ENCODE measurements around the gene MACROD2.

MACROD2 gene

DNA sequence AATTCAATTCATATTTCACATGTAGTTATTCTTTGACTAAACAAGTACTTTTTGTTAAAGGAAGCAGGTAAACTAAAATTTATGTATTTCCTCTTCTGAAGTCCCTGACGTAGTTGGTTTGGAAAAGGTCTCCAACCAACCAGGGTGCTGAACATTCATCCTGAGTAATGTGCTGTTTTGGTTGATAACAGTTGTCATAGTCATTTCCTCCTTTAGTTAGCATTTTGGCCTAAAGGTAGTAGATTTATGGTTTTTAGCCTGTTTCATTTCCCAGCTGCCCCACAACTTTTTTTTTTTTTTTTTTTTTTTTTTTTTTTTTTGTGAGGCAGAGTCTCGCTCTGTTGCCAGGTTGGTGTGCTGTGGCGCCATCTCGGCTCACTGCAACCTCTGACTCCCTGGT is 724.9 kb downstream of the MACROD2 start:
- TF ChIP-seq, protein P1, sequence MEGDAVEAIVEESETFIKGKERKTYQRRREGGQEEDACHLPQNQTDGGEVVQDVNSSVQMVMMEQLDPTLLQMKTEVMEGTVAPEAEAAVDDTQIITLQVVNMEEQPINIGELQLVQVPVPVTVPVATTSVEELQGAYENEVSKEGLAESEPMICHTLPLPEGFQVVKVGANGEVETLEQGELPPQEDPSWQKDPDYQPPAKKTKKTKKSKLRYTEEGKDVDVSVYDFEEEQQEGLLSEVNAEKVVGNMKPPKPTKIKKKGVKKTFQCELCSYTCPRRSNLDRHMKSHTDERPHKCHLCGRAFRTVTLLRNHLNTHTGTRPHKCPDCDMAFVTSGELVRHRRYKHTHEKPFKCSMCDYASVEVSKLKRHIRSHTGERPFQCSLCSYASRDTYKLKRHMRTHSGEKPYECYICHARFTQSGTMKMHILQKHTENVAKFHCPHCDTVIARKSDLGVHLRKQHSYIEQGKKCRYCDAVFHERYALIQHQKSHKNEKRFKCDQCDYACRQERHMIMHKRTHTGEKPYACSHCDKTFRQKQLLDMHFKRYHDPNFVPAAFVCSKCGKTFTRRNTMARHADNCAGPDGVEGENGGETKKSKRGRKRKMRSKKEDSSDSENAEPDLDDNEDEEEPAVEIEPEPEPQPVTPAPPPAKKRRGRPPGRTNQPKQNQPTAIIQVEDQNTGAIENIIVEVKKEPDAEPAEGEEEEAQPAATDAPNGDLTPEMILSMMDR (conservative IDR thresholded peaks at IDR 0.05; ENCODE audit: low read length) = no peak
- DNase-seq (ENCODE audit: low read depth) = no peak
- no peak overlapping the region for H3K4me3 ChIP-seq (ENCODE audit: low read length)

DNA sequence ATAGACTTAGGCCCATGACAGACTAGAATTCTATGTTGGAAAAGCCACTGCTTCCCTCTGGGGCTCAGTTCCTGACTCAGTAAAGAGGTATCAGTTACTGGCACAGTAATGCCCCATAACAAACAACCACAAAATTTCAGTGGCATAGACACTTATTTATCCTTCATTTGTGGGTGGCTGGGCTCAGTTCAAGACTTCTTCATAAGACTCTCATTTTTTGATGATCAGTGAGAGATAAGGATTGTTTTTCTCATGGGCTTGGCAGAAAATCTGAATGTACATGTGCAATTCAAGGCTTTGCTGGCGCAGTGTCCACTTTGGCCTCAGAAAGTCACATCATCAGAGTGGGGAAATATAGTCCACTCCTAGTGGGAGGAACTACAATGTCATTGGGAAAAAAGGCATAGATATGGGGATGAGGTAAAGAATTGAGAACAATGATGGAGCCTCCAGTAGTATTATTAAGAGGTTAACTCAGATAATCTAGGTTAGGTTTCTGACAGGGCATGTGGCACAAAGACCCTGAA is 726.7 kb downstream of the MACROD2 start:
- peak; percentile 48 for DNase-seq (ENCODE audit: low read depth)
- H3K4me3 ChIP-seq (ENCODE audit: low read length) = no peak overlapping the region
- TF ChIP-seq, protein P1 (conservative IDR thresholded peaks at IDR 0.05; ENCODE audit: low read length) = no peak

- no peak overlapping the region for H3K4me3 ChIP-seq (ENCODE audit: low read length)
- no peak for DNase-seq (ENCODE audit: low read depth)
- TF ChIP-seq, protein P1 (conservative IDR thresholded peaks at IDR 0.05; ENCODE audit: low read length) = no peak
Observed at GRCh38 chr20:14723614-14724013, 728.3 kb downstream of the MACROD2 start.

DNA sequence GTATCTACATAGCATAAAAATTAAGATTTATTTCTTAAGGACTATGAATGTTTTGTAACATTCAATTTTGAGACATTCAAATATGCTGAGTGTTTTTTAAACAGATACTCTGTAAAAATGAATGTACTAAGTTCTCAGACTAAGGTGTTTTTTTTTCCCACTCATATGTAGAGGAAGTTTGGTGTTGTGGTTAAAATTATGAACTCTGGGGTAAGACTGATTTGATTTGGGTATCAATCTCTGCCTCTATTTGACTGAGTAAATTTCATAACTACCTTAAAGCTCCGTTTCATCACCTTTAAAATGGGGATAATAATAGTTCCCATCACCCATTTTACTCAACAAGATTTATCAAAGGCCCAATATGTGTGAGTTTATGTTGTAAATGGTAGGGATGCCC is 728.7 kb downstream of the MACROD2 start:
- no peak overlapping the region for H3K4me3 ChIP-seq (ENCODE audit: low read length)
- no peak for DNase-seq (ENCODE audit: low read depth)
- TF ChIP-seq, protein P1 (conservative IDR thresholded peaks at IDR 0.05; ENCODE audit: low read length) = no peak

- TF ChIP-seq, protein P1 (conservative IDR thresholded peaks at IDR 0.05; ENCODE audit: low read length) = no peak
- no peak overlapping the region for H3K4me3 ChIP-seq (ENCODE audit: low read length)
- peak; percentile 3 for DNase-seq (ENCODE audit: low read depth)
Observed at GRCh38 chr20:14724468-14724867, 729.2 kb downstream of the MACROD2 start.

- DNase-seq (ENCODE audit: low read depth) = no peak
- TF ChIP-seq, protein P1 (conservative IDR thresholded peaks at IDR 0.05; ENCODE audit: low read length) = no peak
- H3K4me3 ChIP-seq (ENCODE audit: low read length) = no peak overlapping the region
Observed at GRCh38 chr20:14726591-14726990, 731.3 kb downstream of the MACROD2 start.

DNA sequence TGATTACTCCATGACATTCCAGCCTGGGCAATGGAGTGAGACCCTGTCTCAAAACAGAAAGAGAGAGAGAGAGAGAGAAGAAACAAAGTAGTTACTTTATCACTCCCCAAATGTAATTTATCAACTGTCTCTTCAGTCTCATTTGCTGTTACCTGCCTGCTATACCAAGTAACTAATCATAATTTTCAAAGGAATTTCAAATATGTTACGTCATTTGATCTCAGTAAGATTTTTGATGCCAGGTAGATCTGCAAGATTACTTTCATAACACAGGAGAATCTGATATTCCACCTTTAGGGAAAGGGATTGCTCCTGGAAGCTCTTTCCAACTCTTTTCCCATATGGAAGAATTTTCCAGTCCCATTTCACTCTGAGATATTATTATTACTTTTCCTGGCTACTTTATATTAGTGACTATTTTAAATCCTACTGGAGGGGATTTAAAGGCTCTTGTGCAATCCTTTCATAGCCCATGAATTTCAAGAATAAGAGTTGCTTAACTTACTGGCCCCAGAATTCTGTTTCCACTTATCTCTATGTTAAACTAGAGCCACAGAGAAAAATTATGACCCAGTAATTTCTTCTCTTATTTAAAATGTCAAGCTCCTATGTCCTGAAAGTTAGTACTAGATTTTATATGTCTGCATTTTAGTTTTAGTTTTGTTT is 732.3 kb downstream of the MACROD2 start:
- DNase-seq (ENCODE audit: low read depth) = peak; percentile 8
- no peak overlapping the region for H3K4me3 ChIP-seq (ENCODE audit: low read length)
- TF ChIP-seq, protein P1 (conservative IDR thresholded peaks at IDR 0.05; ENCODE audit: low read length) = no peak
